ENCODE results near the gene GPR183. TPM values are rescaled to one million over a fixed set of nuclear protein-coding genes. Genes with fewer than 3 reads are reported as not detected.

GPR183 gene
- total and polyA plus RNA-seq, 2 of the 8 experiments (the other 6 are each of a cell fraction or from before 2014, with no cell fraction given): not detected

DNA sequence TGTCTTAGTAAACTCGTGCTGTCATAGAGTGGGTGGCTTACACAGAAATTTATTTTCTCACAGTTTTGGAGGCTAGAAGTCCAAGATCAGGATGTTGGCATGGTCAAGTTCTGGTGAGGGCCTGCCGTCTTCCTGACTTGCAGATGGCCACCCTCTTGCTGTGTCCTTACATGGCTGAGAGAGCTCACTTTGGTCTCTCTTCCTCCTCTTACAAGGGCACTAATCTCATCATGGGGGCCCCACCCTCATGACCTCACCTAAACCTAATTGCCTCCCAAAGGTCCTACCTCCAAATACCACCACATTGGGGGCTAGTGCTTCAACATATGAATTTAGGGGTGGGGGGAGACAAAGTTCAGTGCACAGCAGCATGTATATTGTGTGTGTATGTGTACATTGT lies 34.7 kb downstream of the GPR183 start:
- no peak overlapping the region for H2AK5ac ChIP-seq (ENCODE audit: low read depth, low read length)
- H2BK20ac ChIP-seq (ENCODE audit: low read length): no peak overlapping the region
- 0 out of 8 replicates have a peak, but pooled peaks cover 0 to 3% (median 0%) of the 10 kb centered on the region in 4 experiments for H3K36me3 ChIP-seq (ENCODE audit: control insufficient read depth in 2 of 4, insufficient read depth in 4 of 4, low read length in 3 of 4)
- peaks cover 0 to 1% of the 10 kb centered on the region in 2 experiments for H4K20me1 ChIP-seq (replicated peaks in 1 of 2; ENCODE audit: control insufficient read depth in 1 of 2, insufficient read depth in 2 of 2, low read length in 2 of 2)
- H2AFZ ChIP-seq (ENCODE audit: low read length): no peak overlapping the region
- no peak overlapping the region for H3K4ac ChIP-seq (replicated peaks; ENCODE audit: insufficient read length, low read depth, low read length)
- H3K4me1 ChIP-seq (replicated peaks in 1 of 4; ENCODE audit: control insufficient read depth in 3 of 4, insufficient read depth in 4 of 4, low read length in 3 of 4): peaks cover 0 to 6% (median 4%) of the 10 kb centered on the region in 4 experiments; a peak in 5 of 7 replicates
- H4K5ac ChIP-seq (ENCODE audit: insufficient read length, low read depth, low read length): no peak overlapping the region
- DNase-seq (ENCODE audit: low read depth in 1 of 2, low spot score in 2 of 2) (no peak), FAIRE-seq (no peak)
- H3K9me3 ChIP-seq (ENCODE audit: insufficient read depth in 2 of 2, low read depth in 1 of 2, low read length in 1 of 2): no peaks in the 10 kb centered on the region
- no peak overlapping the region for H2BK120ac ChIP-seq (replicated peaks; ENCODE audit: low read depth, low read length)
- no peak overlapping the region for H3K18ac ChIP-seq (ENCODE audit: extremely low read depth, low read length)
- no peak overlapping the region for H2BK12ac ChIP-seq (ENCODE audit: low read depth, low read length)
- H3K56ac ChIP-seq (replicated peaks; ENCODE audit: insufficient read length, low read depth, low read length): no peak overlapping the region
- H2BK15ac ChIP-seq (ENCODE audit: low read length): no peak overlapping the region
- WGBS, 2 experiments (ENCODE audit: extremely low coverage in 1 of 2, insufficient coverage in 1 of 2, insufficient read length in 1 of 2, insufficient replicate concordance in 2 of 2, low coverage in 1 of 2, low lambda C conversion rate in 2 of 2, missing lambda C conversion rate in 1 of 2): 93% methylated on average over 2 of the region's 2 CpGs; no CpG with 5 or more reads in 1 of the 2 experiments
- no peak overlapping the region for H4K8ac ChIP-seq (ENCODE audit: extremely low read depth, insufficient read depth, low read length)
- no peak overlapping the region for H3K4me3 ChIP-seq (ENCODE audit: extremely low read depth in 1 of 4, insufficient read depth in 2 of 4, low read depth in 3 of 4, low read length in 4 of 4)
- H4K91ac ChIP-seq (replicated peaks; ENCODE audit: insufficient read length, low read length): no peak overlapping the region
- POLR2A ChIA-PET (ENCODE audit: partially characterized antibody): no interaction called here
- no peak for TF ChIP-seq GTF2F1 (IDR thresholded peaks at IDR 0.05; ENCODE audit: borderline replicate concordance, low read depth, low read length)
- no peak for TF ChIP-seq FOSL1 (IDR thresholded peaks at IDR 0.05; ENCODE audit: insufficient read depth, low read depth, low read length)
- TF ChIP-seq, protein P1, sequence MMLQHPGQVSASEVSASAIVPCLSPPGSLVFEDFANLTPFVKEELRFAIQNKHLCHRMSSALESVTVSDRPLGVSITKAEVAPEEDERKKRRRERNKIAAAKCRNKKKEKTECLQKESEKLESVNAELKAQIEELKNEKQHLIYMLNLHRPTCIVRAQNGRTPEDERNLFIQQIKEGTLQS (IDR thresholded peaks at IDR 0.05; ENCODE audit: insufficient read depth, low read depth, low read length): no peak
- TF ChIP-seq RBBP5 (IDR thresholded peaks at IDR 0.05; ENCODE audit: borderline replicate concordance, low read depth, low read length): no peak
- H3K23ac ChIP-seq (ENCODE audit: insufficient read length): no peak overlapping the region
- H3K23me2 ChIP-seq (ENCODE audit: low read depth, low read length): no peaks in the 10 kb centered on the region
- H3K27ac ChIP-seq (ENCODE audit: low read depth, low read length): no peak overlapping the region
- H3K27me3 ChIP-seq (replicated peaks in 1 of 4; ENCODE audit: control insufficient read depth in 3 of 4, extremely low read depth in 1 of 4, insufficient read depth in 3 of 4, low read length in 3 of 4): no peaks in the 10 kb centered on the region
- no peak overlapping the region for H3K4me2 ChIP-seq (ENCODE audit: insufficient read depth in 1 of 2, low read depth in 2 of 2, low read length in 2 of 2)
- no peaks in the 10 kb centered on the region for H3K79me2 ChIP-seq (ENCODE audit: control insufficient read depth in 1 of 2, insufficient read depth in 2 of 2, low read length in 2 of 2)
- H2BK5ac ChIP-seq (ENCODE audit: low read depth, low read length): no peak overlapping the region
- CTCF ChIA-PET (ENCODE audit: partially characterized antibody): interaction anchor here (1.0 to 10.8 kb wide), 5 partner anchors 20 to 115 kb away, joined by 3 to 242 read pairs (median 6); no protein-coding TSS in a partner anchor
- H3K14ac ChIP-seq (ENCODE audit: insufficient read length): no peak overlapping the region
- peaks cover 2% of the 10 kb centered on the region; the same call in 1 of the 2 replicates for H3K79me1 ChIP-seq (ENCODE audit: low read depth, low read length)
- no peak overlapping the region for H3K9ac ChIP-seq (replicated peaks in 1 of 4; ENCODE audit: extremely low read depth in 1 of 4, low read depth in 3 of 4, low read length in 3 of 4)
